SK-N-SH (cell line): ENCODE measurements around the gene CRYBG1. TPM values are rescaled to one million over a fixed set of nuclear protein-coding genes. Genes with fewer than 3 reads are reported as not detected.

Source experiments
- CTCF ChIA-PET: fragments of 300-600, 350-600 bp; formaldehyde crosslinking; extraction: SDS; loops from one replicate; lab custom pipeline; 2021; lab: Yijun Ruan, JAX
- POLR2A ChIA-PET: fragments of 350-600 bp; sonication (Branson Sonifier 250); formaldehyde crosslinking; extraction: SDS; loops from one replicate; lab custom pipeline; 2020; ENCODE audit warnings: antibody characterized with exemption, inconsistent platforms; lab: Yijun Ruan, JAX
- DNase-seq: peaks from one replicate; pipeline ENCODE4 v3.0.0; 2012
- H2AFZ ChIP-seq: fragments of 200-600 bp; sonication (generic); 2 replicates; pipeline ENCODE4 v1.8.1; 2016; ENCODE audit warnings: antibody characterized with exemption, mild to moderate bottlenecking, low read depth
- H3F3A ChIP-seq: fragments of 200-600 bp; sonication (generic); replicated peaks from 2 replicates; pipeline ENCODE3; 2016; ENCODE audit warnings: antibody characterized with exemption, mild to moderate bottlenecking; ENCODE audit not compliant: insufficient read depth
- H3K27ac ChIP-seq, 2 experiments: fragments of 200-500 bp in 1 of 2; fragments of 200-600 bp in 1 of 2; sonication (Bioruptor generic) in 1 of 2; sonication (generic), shearing (Covaris generic) in 1 of 2; 2 replicates each; pipeline versions ENCODE4 v1.5.1 to v1.6.1; 2014 to 2016; ENCODE audit warnings: low read depth in 2 of 2, inconsistent platforms in 1 of 2, low read length in 1 of 2, mild to moderate bottlenecking in 1 of 2, mixed read lengths in 1 of 2
- H3K27me3 ChIP-seq: fragments of 200-600 bp; sonication (generic), shearing (Covaris generic); 2 replicates; pipeline ENCODE4 v1.6.1; 2016; ENCODE audit warnings: mixed run types; ENCODE audit not compliant: insufficient read depth
- H3K36me3 ChIP-seq, 2 experiments: fragments of 200-500 bp in 1 of 2; fragments of 200-600 bp in 1 of 2; sonication (Bioruptor generic) in 1 of 2; sonication (generic) in 1 of 2; replicated peaks in 1 of 2; 2 replicates each; pipeline versions ENCODE3 to v1.5.1; 2014 to 2016; ENCODE audit warnings: low read length in 1 of 2, mild to moderate bottlenecking in 1 of 2; ENCODE audit not compliant: insufficient read depth in 2 of 2, control insufficient read depth in 1 of 2
- H3K4me1 ChIP-seq, 2 experiments: fragments of 200-500 bp in 1 of 2; fragments of 200-600 bp in 1 of 2; sonication (Bioruptor generic) in 1 of 2; sonication (generic), shearing (Covaris generic) in 1 of 2; 2 replicates each; pipeline versions ENCODE4 v1.5.1 to v1.6.1; 2014 to 2016; ENCODE audit warnings: low read depth in 1 of 2, low read length in 1 of 2, mixed run types in 1 of 2; ENCODE audit not compliant: insufficient read depth in 2 of 2, control insufficient read depth in 1 of 2
- H3K4me2 ChIP-seq: fragments of 200-600 bp; sonication (generic), shearing (Covaris generic); 2 replicates; pipeline ENCODE4 v1.6.1; 2017; ENCODE audit warnings: mixed run types
- H3K4me3 ChIP-seq, 2 experiments: fragments of 200-500 bp in 1 of 2; fragments of 200-600 bp in 1 of 2; sonication (Bioruptor generic) in 1 of 2; sonication (generic), shearing (Covaris generic) in 1 of 2; 2 replicates each; pipeline versions ENCODE4 v1.5.1 to v1.8.1; 2014 to 2016; ENCODE audit warnings: low read depth in 2 of 2, inconsistent platforms in 1 of 2, low read length in 1 of 2, mild to moderate bottlenecking in 1 of 2, mixed read lengths in 1 of 2, moderate library complexity in 1 of 2
- H3K79me2 ChIP-seq: fragments of 200-600 bp; sonication (generic); 2 replicates; pipeline ENCODE4 v1.8.1; 2017; ENCODE audit warnings: mild to moderate bottlenecking; ENCODE audit not compliant: insufficient read depth
- H3K9ac ChIP-seq: fragments of 200-600 bp; sonication (generic); 2 replicates; pipeline ENCODE4 v1.6.1; 2017; ENCODE audit warnings: mixed run types
- H3K9me2 ChIP-seq: fragments of 200-600 bp; sonication (generic); 2 replicates; pipeline ENCODE4 v1.6.1; 2017; ENCODE audit warnings: mixed run types
- H3K9me3 ChIP-seq: fragments of 200-600 bp; sonication (generic); 2 replicates; pipeline ENCODE4 v1.6.1; 2017; ENCODE audit warnings: mixed run types, mild to moderate bottlenecking, moderate library complexity
- H4K20me1 ChIP-seq: fragments of 200-600 bp; sonication (generic); 2 replicates; pipeline ENCODE4 v1.6.1; 2017; ENCODE audit warnings: mild to moderate bottlenecking, mixed run types; ENCODE audit not compliant: insufficient read depth
- CHD2 ChIP-seq: fragments of 150-350 bp; IDR thresholded peaks from 2 replicates; pipeline ENCODE4 v1.6.1; 2018; ENCODE audit warnings: low read length; ENCODE audit not compliant: partially characterized antibody
- CTCF ChIP-seq: fragments of 200-600 bp; sonication (generic); IDR thresholded peaks from 2 replicates; pipeline ENCODE4 v1.6.1; 2017; ENCODE audit warnings: antibody characterized with exemption, mild to moderate bottlenecking, moderate library complexity
- EP300 ChIP-seq, 2 experiments: IDR thresholded peaks; 2 replicates each; pipeline versions ENCODE4 v1.4.0 to v1.6.1; 2012; ENCODE audit warnings: borderline replicate concordance in 1 of 2, low read depth in 1 of 2, low read length in 1 of 2
- EZH2phosphoT487 ChIP-seq: fragments of 200-600 bp; sonication (generic); IDR thresholded peaks from 2 replicates; pipeline ENCODE4 v1.6.1; 2017; ENCODE audit warnings: low read depth, mixed run types, mild to moderate bottlenecking, antibody characterized with exemption, moderate library complexity, borderline replicate concordance
- FOSL2 ChIP-seq: IDR thresholded peaks from 2 replicates; pipeline ENCODE4 v1.4.0; 2012; ENCODE audit warnings: low read depth, mild to moderate bottlenecking, moderate library complexity, borderline replicate concordance
- FOXJ3 ChIP-seq: sonication (generic); formaldehyde crosslinking; IDR thresholded peaks from 2 replicates; pipeline ENCODE4 v1.5.1; 2020; ENCODE audit warnings: mild to moderate bottlenecking, missing genetic modification reagents
- MAX ChIP-seq: IDR thresholded peaks from 2 replicates; pipeline ENCODE4 v1.4.0; 2012; ENCODE audit warnings: low read depth
- MXI1 ChIP-seq: IDR thresholded peaks from 2 replicates; pipeline ENCODE4 v1.6.1; 2012; ENCODE audit warnings: mild to moderate bottlenecking, low read depth, low read length, improper control_type of control experiment
- NFIC ChIP-seq: IDR thresholded peaks from 2 replicates; pipeline ENCODE4 v1.4.0; 2012; ENCODE audit warnings: borderline replicate concordance
- NRF1 ChIP-seq: IDR thresholded peaks from 2 replicates; pipeline ENCODE4 v1.6.1; 2012; ENCODE audit warnings: low read depth, mild to moderate bottlenecking, low read length
- PBX3 ChIP-seq: IDR thresholded peaks from 2 replicates; pipeline ENCODE4; 2012
- RAD21 ChIP-seq: IDR thresholded peaks from 2 replicates; pipeline ENCODE4 v1.6.1; 2012; ENCODE audit warnings: mild to moderate bottlenecking, low read length
- RCOR1 ChIP-seq: fragments of 150-350 bp; IDR thresholded peaks from 2 replicates; pipeline ENCODE4 v1.6.1; 2017; ENCODE audit warnings: antibody characterized with exemption, low read length
- SIN3A ChIP-seq: IDR thresholded peaks from 2 replicates; pipeline ENCODE4 v1.6.1; 2012; ENCODE audit warnings: low read depth, mild to moderate bottlenecking, low read length, moderate library complexity, borderline replicate concordance
- SMC3 ChIP-seq: IDR thresholded peaks from 2 replicates; pipeline ENCODE4 v1.6.1; 2012; ENCODE audit warnings: low read depth, low read length, improper control_type of control experiment
- TAF1 ChIP-seq: IDR thresholded peaks from 2 replicates; pipeline ENCODE4 v1.6.1; 2012; ENCODE audit warnings: low read depth, mild to moderate bottlenecking, low read length, moderate library complexity, borderline replicate concordance
- ZBTB33 ChIP-seq: IDR thresholded peaks from 2 replicates; pipeline ENCODE4 v1.4.0; 2012; ENCODE audit warnings: low read depth, borderline replicate concordance
- WGBS: methylation state at CpG from one replicate; pipeline ENCODE4 v1.1.6; 2017; ENCODE audit warnings: low lambda C conversion rate; 5-methylcytosine and 5-hydroxymethylcytosine counted together
- polyA plus RNA-seq, 3 experiments: library from polyadenylated mRNA; depleted of rRNA; stranded (reverse); fragments of >200 nt; gene quantifications; 2 replicates each; pipeline ENCODE4 v1.2.3, GENCODE V29; 2012

The CRYBG1 gene
- polyA plus RNA-seq, 1 of the 3 experiments (the other 2 are of a cell fraction) = 13.8 TPM

GRCh38 chr6:106608080-106608668 lies 247.7 kb downstream of the CRYBG1 start:
- H3F3A ChIP-seq = no peaks in the 10 kb centered on the region
- H3K27ac ChIP-seq = no peak overlapping the region
- H3K79me2 ChIP-seq = no peaks in the 10 kb centered on the region
- H3K36me3 ChIP-seq = peaks cover 0 to under 1% of the 10 kb centered on the region in 2 experiments
- ChIA-PET POLR2A (no interaction called here), CTCF (interaction anchor here (0.6 to 4.6 kb wide), 13 partner anchors 9 to 419 kb away, joined by 3 to 90 read pairs (median 3); no protein-coding TSS in a partner anchor)
- H3K4me3 ChIP-seq = no peak overlapping the region
- TF ChIP-seq PBX3 (no peak), CHD2 (no peak), SMC3 (peak; percentile 56), RCOR1 (no peak), NFIC (no peak), FOXJ3 (no peak), EZH2phosphoT487 (no peak), MXI1 (no peak), CTCF (peak; percentile 61), RAD21 (peak; percentile 61), SIN3A (no peak)
- H3K4me1 ChIP-seq = no peaks in the 10 kb centered on the region
- H3K9ac ChIP-seq = no peak overlapping the region
- no peaks in the 10 kb centered on the region for H3K9me2 ChIP-seq
- no peak overlapping the region for H2AFZ ChIP-seq
- DNase-seq = peak; percentile 51
- WGBS = 14% methylated on average over 2 of the region's 2 CpGs
- H3K4me2 ChIP-seq = no peak overlapping the region
- H3K9me3 ChIP-seq = no peaks in the 10 kb centered on the region
- no peaks in the 10 kb centered on the region for H4K20me1 ChIP-seq
- H3K27me3 ChIP-seq = no peaks in the 10 kb centered on the region

GRCh38 chr6:106609699-106610098 lies 249.2 kb downstream of the CRYBG1 start:
- peak; percentile 39 for DNase-seq

More at GRCh38 chr6:106609699-106610098, 249.2 kb downstream of the CRYBG1 start:
- H3F3A ChIP-seq = no peaks in the 10 kb centered on the region
- no peak overlapping the region for H3K4me3 ChIP-seq
- H3K36me3 ChIP-seq = peaks cover 3 to 4% of the 10 kb centered on the region in 2 experiments
- no peak overlapping the region for H2AFZ ChIP-seq
- ChIA-PET POLR2A (interaction anchor here (0.7 to 1.3 kb wide), 4 partner anchors 363 to 474 kb away, joined by 3 to 6 read pairs (median 3); partner anchors contain the start of gene CD24), CTCF (interaction anchor here (0.6 to 4.6 kb wide), 19 partner anchors 8 to 382 kb away, joined by 3 to 90 read pairs (median 3); partner anchors contain the start of gene CD24)
- no peaks in the 10 kb centered on the region for H3K27me3 ChIP-seq
- no peaks in the 10 kb centered on the region for H3K4me1 ChIP-seq
- no peaks in the 10 kb centered on the region for H4K20me1 ChIP-seq
- H3K4me2 ChIP-seq = no peak overlapping the region
- no peak overlapping the region for H3K9ac ChIP-seq
- 83% methylated on average over 6 of the region's 6 CpGs for WGBS
- no peaks in the 10 kb centered on the region for H3K9me2 ChIP-seq
- TF ChIP-seq NRF1 = peak; percentile 10; the same call in 1 of the 2 replicates
- TF ChIP-seq MAX = no peak
- TF ChIP-seq RAD21 = peak; percentile 71
- peak; percentile 69 for TF ChIP-seq SMC3
- TF ChIP-seq FOSL2 = no peak
- TF ChIP-seq CTCF = peak; percentile 41
- no peak for TF ChIP-seq TAF1
- no peak for TF ChIP-seq EP300 (IDR thresholded peaks at IDR 0.05; ENCODE audit: borderline replicate concordance in 1 of 2, low read depth in 1 of 2, low read length in 1 of 2)
- TF ChIP-seq ZBTB33 = no peak
- H3K27ac ChIP-seq = no peak overlapping the region
- H3K79me2 ChIP-seq = no peaks in the 10 kb centered on the region
- H3K9me3 ChIP-seq = no peaks in the 10 kb centered on the region
